ENCODE results near the gene MVP.

DNA sequence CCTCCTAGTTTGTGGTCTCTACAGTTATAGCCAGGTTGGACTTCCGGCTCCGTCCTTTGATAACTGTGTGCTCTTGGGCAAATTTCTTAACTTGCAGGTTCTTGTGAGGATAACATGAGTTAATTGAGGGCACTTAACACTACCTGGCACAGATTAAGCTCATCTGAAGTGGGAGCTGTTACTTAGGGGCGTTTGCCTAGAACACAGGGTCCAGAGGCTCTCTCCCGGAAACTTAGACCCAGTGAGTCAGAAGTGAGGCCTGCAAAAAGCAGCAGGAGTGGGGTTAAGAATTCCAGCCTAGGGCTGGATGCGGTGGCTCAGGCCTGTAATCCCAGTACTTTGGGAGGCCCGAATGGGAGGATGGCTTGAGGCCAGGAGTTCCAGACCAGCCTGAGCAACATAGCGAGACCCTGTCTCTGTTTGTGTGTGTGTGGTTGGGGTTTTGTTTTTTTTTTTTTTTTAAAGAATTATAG is 1.4 kb downstream of the MVP start:
- TF ChIP-seq, protein P1, sequence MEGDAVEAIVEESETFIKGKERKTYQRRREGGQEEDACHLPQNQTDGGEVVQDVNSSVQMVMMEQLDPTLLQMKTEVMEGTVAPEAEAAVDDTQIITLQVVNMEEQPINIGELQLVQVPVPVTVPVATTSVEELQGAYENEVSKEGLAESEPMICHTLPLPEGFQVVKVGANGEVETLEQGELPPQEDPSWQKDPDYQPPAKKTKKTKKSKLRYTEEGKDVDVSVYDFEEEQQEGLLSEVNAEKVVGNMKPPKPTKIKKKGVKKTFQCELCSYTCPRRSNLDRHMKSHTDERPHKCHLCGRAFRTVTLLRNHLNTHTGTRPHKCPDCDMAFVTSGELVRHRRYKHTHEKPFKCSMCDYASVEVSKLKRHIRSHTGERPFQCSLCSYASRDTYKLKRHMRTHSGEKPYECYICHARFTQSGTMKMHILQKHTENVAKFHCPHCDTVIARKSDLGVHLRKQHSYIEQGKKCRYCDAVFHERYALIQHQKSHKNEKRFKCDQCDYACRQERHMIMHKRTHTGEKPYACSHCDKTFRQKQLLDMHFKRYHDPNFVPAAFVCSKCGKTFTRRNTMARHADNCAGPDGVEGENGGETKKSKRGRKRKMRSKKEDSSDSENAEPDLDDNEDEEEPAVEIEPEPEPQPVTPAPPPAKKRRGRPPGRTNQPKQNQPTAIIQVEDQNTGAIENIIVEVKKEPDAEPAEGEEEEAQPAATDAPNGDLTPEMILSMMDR (IDR thresholded peaks at IDR 0.05), result no peak
- TF ChIP-seq EP300 (IDR thresholded peaks at IDR 0.05), result no peak

All from tibial nerve (tissue), 4 donors.